ENCODE data around the gene SPPL2B. TPM values are rescaled to one million over a fixed set of nuclear protein-coding genes. Genes with fewer than 3 reads are reported as not detected.
"Not testable (repeated sequence)": the region's sequence is repeated elsewhere in the genome, so short reads cannot be mapped to it uniquely, and the experiment has no call there.

Gene SPPL2B
- total RNA-seq, 1 donor, result 267 TPM

GRCh38 chr19:2335848-2336247 is 7.4 kb downstream of the SPPL2B start:
- DNase-seq (ENCODE audit: low read depth in 2 of 3, low spot score in 2 of 3), result no peak

- no peak for DNase-seq (ENCODE audit: low read depth in 2 of 3, low spot score in 2 of 3)
Observed at GRCh38 chr19:2336528-2337328, 8.2 kb downstream of the SPPL2B start.

- peak in 1 of 3 donors; percentile 40 for DNase-seq (ENCODE audit: low read depth in 2 of 3, low spot score in 2 of 3)
Observed at GRCh38 chr19:2337329-2337707, 8.8 kb downstream of the SPPL2B start.

GRCh38 chr19:2338055-2338615 is 9.7 kb downstream of the SPPL2B start:
- DNase-seq (ENCODE audit: low read depth in 2 of 3, low spot score in 2 of 3), result no peak

- DNase-seq (ENCODE audit: low read depth in 2 of 3, low spot score in 2 of 3), result no peak
Observed at GRCh38 chr19:2338751-2339643, 10.5 kb downstream of the SPPL2B start.

GRCh38 chr19:2339644-2340310 is 11.3 kb downstream of the SPPL2B start:
- DNase-seq (ENCODE audit: low read depth in 2 of 3, low spot score in 2 of 3), result no peak

GRCh38 chr19:2340496-2341243 is 12.2 kb downstream of the SPPL2B start:
- DNase-seq (ENCODE audit: low read depth in 2 of 3, low spot score in 2 of 3), result no peak

GRCh38 chr19:2341244-2341751 is 12.8 kb downstream of the SPPL2B start:
- DNase-seq (ENCODE audit: low read depth in 2 of 3, low spot score in 2 of 3), result peak in 1 of 3 donors; percentile 86

- DNase-seq (ENCODE audit: low read depth in 2 of 3, low spot score in 2 of 3), result no peak
Observed at GRCh38 chr19:2341982-2342381, 13.5 kb downstream of the SPPL2B start.

- DNase-seq (ENCODE audit: low read depth in 2 of 3, low spot score in 2 of 3), result no peak
Observed at GRCh38 chr19:2342656-2343288, 14.3 kb downstream of the SPPL2B start.

GRCh38 chr19:2343289-2343982 is 15.0 kb downstream of the SPPL2B start:
- DNase-seq (ENCODE audit: low read depth in 2 of 3, low spot score in 2 of 3), result no peak

GRCh38 chr19:2344381-2344870 is 15.9 kb downstream of the SPPL2B start:
- DNase-seq (ENCODE audit: low read depth in 2 of 3, low spot score in 2 of 3), result no peak

- DNase-seq (ENCODE audit: low read depth in 2 of 3, low spot score in 2 of 3), result no peak
Observed at GRCh38 chr19:2345076-2345475, 16.6 kb downstream of the SPPL2B start.

- peak in 1 of 3 donors; percentile 84 for DNase-seq (ENCODE audit: low read depth in 2 of 3, low spot score in 2 of 3)
Observed at GRCh38 chr19:2345794-2346663, 17.5 kb downstream of the SPPL2B start.

GRCh38 chr19:2349818-2350217 is 21.3 kb downstream of the SPPL2B start:
- DNase-seq (ENCODE audit: low read depth in 2 of 3, low spot score in 2 of 3), result not testable (repeated sequence)

GRCh38 chr19:2350656-2351055 is 22.2 kb downstream of the SPPL2B start:
- no peak for DNase-seq (ENCODE audit: low read depth in 2 of 3, low spot score in 2 of 3)

GRCh38 chr19:2351591-2351990 is 23.1 kb downstream of the SPPL2B start:
- DNase-seq (ENCODE audit: low read depth in 2 of 3, low spot score in 2 of 3), result no peak

- no peak for DNase-seq (ENCODE audit: low read depth in 2 of 3, low spot score in 2 of 3)
Observed at GRCh38 chr19:2352121-2352520, 23.6 kb downstream of the SPPL2B start.
